ENCODE measurements around the gene TAF7. TPM values are rescaled to one million over a fixed set of nuclear protein-coding genes. Genes with fewer than 3 reads are reported as not detected.

Gene TAF7
- total RNA-seq, 1 experiment from 2014 or later, result 40.9 TPM

- H2AFZ ChIP-seq (ENCODE audit: low read depth, low read length, poor library complexity, severe bottlenecking), result no peak within 1 kb of the TSS
Observed at GRCh38 chr5:141363952-141364660, 43.5 kb upstream of the TAF7 start, which contains the start of gene PCDHGA5. Gene PCDHGA5 (plus strand): TSS chr5:141364162. CDS start chr5:141364331, 169 bp downstream.

More at GRCh38 chr5:141363952-141364660, 43.5 kb upstream of the TAF7 start, which contains the start of gene PCDHGA5:
- ATAC-seq (no peak), DNase-seq (ENCODE audit: low read depth, low spot score) (no peak)
- H3K27ac ChIP-seq (ENCODE audit: low read depth, low read length), result no peak within 1 kb of the TSS
- H3K4me3 ChIP-seq (replicated peaks in 1 of 2; ENCODE audit: low read depth in 1 of 2, low read length in 2 of 2), result no peak within 1 kb of the TSS
- no peaks in the 10 kb centered on the region for H3K4me1 ChIP-seq (ENCODE audit: control insufficient read depth in 1 of 2, insufficient read depth in 2 of 2, low read length in 2 of 2)
- no peaks in the 10 kb centered on the region for H4K20me1 ChIP-seq (ENCODE audit: insufficient read depth)
- no peak within 1 kb of the TSS for H3K4me2 ChIP-seq (ENCODE audit: low read length)
- RAD21 ChIA-PET (ENCODE audit: low non-redundant PET in 1 of 2, low total read pairs in 2 of 2, uncharacterized antibody in 2 of 2, unreplicated experiment in 2 of 2), result no interaction called here
- H3K9ac ChIP-seq (ENCODE audit: low read length), result no peak within 1 kb of the TSS
- H3K27me3 ChIP-seq (ENCODE audit: insufficient read depth, low read length), result no peaks in the 10 kb centered on the region
- H3K36me3 ChIP-seq (ENCODE audit: control insufficient read depth in 1 of 2, insufficient read depth in 2 of 2, low read length in 2 of 2), result no peaks in the 10 kb centered on the region
- no TSS peak for BruUV-seq (replicated peaks)
- no peaks in the 10 kb centered on the region for H3K79me2 ChIP-seq (ENCODE audit: insufficient read depth, low read length)
- H3K9me2 ChIP-seq (ENCODE audit: insufficient read depth), result no peaks in the 10 kb centered on the region
- POLR2A ChIA-PET, result no interaction called here
- intact Hi-C loops (cut with micrococcal nuclease), result no loop called here
- TF ChIP-seq EZH2 (IDR thresholded peaks at IDR 0.05), result no peak
- no peak for TF ChIP-seq EGR1 (IDR thresholded peaks at IDR 0.05; ENCODE audit: low read depth)
- no peak for TF ChIP-seq SRF (IDR thresholded peaks at IDR 0.05; ENCODE audit: low read depth)
- TF ChIP-seq FOSL1 (IDR thresholded peaks at IDR 0.05; ENCODE audit: low read depth), result no peak
- TF ChIP-seq EZH2phosphoT487 (IDR thresholded peaks at IDR 0.05; ENCODE audit: borderline replicate concordance), result no peak
- TF ChIP-seq CTCF (IDR thresholded peaks at IDR 0.05 in 2 of 3, conservative IDR thresholded peaks at IDR 0.05 in 1 of 3; ENCODE audit: borderline replicate concordance in 1 of 3, insufficient read depth in 1 of 3, low read depth in 2 of 3, low read length in 2 of 3), result no peak
- TF ChIP-seq CBX3 (IDR thresholded peaks at IDR 0.05; ENCODE audit: low read depth), result no peak
- no peak for TF ChIP-seq MAX (IDR thresholded peaks at IDR 0.05)
- peaks cover 5 to 6% of the 10 kb centered on the region in 2 experiments; a peak in 2 of 4 replicates for H3K9me3 ChIP-seq (ENCODE audit: control insufficient read depth in 1 of 2, insufficient read depth in 1 of 2, low read depth in 1 of 2, low read length in 2 of 2)
- CTCF ChIA-PET, result interaction anchor here (1.0 to 1.1 kb wide), 2 partner anchors 44 to 200 kb away, joined by 3 read pairs; partner anchors contain the start of gene TAF7
